Measurements from ENCODE around the gene CPED1.
A peak's percentile ranks its signal among the peaks of the same experiment; 100 is the strongest.

Gene CPED1

DNA sequence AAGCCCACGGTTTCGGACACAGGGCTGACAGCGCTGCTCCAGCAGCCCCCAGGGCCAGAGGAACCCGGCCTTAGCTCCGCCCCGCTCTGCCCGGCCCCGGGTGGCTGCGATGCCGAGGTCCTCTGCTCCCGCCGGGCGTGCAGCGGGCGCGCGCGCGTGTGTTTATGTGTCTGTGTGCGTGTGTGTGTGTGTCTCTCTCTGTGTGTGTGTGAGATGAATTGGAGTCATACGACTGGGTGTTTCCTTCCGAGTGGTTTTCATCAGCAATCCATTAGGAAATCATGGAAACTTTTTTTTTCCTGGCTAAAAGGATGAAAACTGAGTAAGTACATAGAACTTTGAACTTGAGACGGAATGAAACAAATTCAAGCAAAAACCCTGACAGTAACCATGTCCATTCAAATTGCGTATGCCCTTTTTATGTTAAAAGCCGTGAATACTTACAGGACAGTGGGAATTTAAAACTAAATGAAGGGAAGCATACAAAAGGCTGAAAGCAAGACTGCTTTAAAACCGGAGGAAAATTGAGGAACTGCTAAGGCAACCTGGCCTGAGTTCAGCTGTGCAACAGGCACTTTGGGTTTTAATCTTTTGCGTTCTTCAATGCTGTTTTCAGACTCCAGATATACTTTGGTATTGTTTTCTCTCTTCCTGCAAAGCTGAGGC lies at the start of gene CPED1:
TSS of gene CPED1 (plus strand) at position 121 of the 666 bp plus-strand sequence. CDS start 911 bp downstream, outside the sequence.
- peak in 40 of 51 donors; percentile 5 to 64 (median 33) for DNase-seq

DNA sequence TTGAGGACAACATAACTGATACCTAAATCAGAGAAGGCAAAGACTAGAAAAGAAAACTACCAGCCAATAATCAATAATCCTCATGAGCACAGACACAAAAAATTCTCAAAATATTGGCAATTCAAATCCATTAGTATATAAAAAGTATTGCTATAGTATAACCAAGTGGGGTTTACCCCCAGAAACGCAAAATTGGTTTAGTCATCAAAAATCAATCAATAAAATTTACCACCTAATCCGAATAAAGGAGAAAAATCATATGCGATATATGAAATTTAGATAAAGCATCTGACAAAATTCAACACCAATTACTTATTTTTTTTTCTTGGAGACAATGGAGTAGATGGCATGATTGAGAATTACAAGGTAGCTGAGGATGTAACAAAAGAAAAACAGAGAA lies 49.2 kb upstream of the CPED1 start:
- no peak for DNase-seq

DNA sequence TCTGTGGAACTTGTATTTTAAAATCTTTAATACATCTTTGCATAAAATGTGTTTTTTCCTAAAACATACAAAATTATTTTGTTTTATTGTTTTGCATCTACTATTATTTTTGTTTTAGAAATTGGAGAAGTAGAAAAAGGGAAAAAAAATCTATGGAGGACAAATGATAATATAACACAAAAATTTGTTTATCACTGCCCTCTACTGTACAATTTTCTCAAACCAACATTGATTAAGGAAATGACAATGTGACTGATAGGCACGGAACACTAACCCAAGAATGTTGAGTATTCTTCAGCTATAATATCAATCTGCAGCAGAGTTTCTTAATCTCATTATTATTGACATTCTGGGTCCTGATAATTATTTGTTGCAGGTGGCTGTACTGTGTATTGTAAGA lies 47.4 kb upstream of the CPED1 start:
- no peak for DNase-seq

GRCh38 chr7:120941856-120942255 lies 46.7 kb upstream of the CPED1 start:
- DNase-seq, result no peak

- DNase-seq, result no peak
Measured at GRCh38 chr7:120942861-120943260, 45.6 kb upstream of the CPED1 start.

DNA sequence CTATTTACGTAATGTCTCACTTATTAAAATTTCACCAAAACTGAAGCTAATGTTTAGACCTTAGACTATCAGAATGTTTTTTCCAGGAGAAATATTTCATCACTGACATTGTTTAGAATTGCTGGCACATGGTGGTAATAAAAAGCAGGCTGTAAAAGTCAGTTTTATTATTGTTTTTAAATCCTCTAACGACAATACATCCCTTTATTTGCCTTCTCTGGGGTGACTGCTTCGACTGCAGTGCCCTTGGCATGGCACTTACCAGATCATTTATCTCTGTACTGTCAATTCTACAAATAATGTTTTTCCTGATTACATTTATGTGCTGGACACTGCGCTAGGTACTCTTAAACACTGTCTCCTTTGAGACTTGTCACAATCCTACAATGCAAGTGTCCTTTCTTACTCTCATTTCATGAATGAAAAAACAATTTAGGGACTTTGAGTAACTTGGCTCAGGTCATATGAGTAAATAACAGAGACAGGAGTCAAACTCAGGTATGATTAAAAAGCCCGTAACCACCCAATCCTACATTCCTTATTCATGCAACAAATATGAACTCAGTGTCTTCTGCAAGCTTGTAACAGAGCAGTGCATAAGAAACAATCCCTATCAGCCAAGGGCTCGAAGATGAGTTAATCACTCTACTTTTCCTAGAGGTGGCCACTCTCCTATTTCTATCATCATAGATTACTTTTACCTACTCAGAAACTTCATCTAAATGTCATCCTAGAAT lies 43.5 kb upstream of the CPED1 start:
- DNase-seq, result no peak

GRCh38 chr7:120947980-120948379 lies 40.5 kb upstream of the CPED1 start:
- no peak for DNase-seq

GRCh38 chr7:120949393-120949911 lies 39.1 kb upstream of the CPED1 start:
- DNase-seq, result no peak

DNA sequence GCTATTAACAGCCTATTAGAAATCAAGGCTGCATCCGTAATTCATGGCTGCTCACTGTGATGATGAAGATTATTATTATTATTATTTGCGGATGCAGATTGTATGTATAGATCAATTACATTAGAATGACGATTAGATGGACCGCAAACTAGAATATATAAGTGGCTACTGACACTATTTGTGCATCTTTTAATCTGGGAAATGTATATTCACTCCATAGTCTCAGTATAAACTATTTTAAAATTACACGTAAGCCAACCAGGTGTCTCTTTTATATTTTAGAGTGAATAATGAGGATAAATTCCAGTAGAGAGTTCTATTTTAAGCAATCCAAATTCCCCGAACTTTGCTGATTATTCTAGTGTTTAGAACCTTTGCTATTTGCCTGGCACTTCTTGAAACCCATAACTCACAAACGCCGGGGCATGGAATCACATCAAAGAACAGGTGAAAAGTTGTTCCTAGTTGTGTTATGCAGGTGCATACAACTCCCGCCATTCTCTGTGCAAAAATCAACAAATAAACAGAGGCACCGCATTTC lies 38.4 kb upstream of the CPED1 start:
- DNase-seq, result no peak

DNA sequence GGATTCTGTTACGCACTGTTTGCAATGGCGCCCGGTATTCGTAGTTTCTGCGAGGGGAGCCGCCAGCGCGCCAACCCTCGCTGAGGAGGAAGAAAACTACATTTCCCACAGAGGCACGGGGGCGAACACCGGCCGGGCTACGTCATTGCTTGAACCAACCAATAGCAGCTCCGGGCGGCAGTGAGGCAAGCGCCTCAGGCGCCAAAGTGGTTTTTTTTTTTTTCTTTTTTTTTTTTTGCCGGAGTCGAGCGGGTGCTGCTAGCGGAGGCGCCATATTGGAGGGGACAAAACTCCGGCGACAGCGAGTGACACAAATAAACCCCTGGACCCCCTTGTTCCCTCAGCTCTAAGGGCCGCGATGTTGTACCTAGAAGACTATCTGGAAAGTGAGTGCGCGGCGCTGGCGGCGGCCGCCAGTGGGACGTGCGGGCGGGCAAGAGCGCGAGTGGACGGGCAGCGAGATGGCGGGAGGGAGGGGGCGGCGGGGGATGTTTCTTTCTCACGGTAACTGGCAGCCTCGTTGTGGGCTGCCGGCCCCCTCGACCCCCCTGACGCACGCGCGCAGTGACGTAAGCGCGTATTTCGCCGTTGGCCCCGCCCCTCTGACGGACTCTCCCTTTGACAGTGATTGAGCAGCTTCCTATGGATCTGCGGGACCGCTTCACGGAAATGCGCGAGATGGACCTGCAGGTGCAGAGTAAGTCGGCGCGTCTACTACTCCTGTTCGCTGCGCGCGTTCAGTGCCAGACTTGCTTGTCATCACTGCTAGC lies 37.8 kb upstream of the CPED1 start, which contains the start of gene ING3:
TSS of gene ING3 (plus strand) at position 239 of the 770 bp plus-strand sequence. CDS start at position 359, 120 bp downstream.
- DNase-seq, result peak; percentile 83 to 99 (median 97)

DNA sequence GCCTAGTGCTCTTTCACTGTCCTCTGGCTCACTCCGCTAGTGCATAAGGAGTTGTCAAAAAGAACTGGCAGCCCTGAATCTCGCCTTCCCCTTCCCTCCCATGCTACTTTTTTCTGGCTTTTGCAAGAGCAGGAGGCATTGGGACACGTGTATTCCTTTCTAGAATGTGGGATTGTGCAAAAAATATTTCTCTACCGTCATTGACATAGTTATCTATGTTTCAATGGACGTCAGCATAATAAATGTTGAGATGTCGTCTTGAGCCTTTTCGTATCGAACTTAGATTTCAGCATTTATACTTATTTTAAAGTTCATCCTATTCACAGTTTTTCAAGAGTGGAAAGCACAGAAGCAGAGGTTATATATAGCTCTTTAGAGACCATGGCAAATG lies 37.2 kb upstream of the CPED1 start:
- no peak for DNase-seq

DNA sequence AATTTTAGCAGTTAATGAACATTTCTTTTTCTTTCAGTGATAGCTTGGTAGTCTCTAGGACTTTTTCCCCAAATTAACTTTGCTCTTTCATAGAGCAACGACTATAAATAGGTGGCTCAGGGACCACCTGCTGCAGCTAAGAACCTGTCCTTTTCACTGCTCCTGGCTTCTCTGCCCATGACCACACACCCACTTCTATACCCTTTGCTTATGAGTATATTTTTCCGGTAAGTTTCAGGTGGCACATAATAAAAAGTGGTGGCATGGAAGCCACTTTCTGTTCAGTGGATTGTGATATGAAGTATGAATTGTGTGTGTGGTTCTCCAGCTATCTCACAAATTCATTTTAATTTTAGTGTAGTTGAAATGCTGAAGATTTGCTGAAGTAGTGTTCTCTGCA lies 36.7 kb upstream of the CPED1 start:
- no peak for DNase-seq

GRCh38 chr7:120955577-120956149 lies 32.8 kb upstream of the CPED1 start:
- no peak for DNase-seq

GRCh38 chr7:120959929-120960484 lies 28.5 kb upstream of the CPED1 start:
- no peak for DNase-seq

DNA sequence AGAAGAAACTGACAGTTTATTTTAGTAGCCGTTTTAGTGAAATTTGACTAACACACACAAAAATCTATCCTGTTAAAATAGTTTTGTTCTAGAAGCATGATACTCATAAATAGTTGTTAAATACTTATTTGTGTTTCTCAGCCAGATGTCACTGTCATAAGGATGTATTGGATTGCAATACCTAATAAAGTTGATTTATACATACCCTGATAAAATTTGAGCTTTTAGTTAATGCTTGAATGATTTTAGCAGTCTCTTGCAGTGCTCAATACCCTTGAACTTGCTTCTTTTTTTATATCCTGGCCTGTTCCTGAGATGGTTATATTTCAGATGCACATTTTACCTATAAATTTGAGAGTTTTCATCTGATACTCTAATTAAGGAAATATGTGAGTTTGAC lies 27.8 kb upstream of the CPED1 start:
- DNase-seq, result no peak

GRCh38 chr7:120961638-120962173 lies 26.8 kb upstream of the CPED1 start:
- DNase-seq, result no peak

DNA sequence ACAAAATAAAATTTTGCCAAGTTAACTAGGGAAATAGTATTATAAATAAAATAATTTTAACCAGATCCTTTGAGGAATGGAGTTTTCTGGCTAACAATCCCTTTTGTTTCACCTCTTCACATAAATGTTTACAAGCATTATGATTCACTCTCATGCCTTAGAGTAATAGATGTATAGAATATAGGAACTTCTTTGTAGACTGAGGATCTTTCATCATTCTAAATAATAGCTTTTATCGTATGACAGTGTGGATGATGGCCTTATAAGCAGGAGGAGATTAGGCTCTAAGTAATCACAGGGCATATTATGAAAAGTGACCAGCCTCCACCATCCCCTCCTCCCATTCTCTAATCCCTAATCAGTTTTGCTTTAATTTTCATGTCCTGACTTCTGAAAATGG lies 24.4 kb upstream of the CPED1 start:
- DNase-seq, result no peak

DNA sequence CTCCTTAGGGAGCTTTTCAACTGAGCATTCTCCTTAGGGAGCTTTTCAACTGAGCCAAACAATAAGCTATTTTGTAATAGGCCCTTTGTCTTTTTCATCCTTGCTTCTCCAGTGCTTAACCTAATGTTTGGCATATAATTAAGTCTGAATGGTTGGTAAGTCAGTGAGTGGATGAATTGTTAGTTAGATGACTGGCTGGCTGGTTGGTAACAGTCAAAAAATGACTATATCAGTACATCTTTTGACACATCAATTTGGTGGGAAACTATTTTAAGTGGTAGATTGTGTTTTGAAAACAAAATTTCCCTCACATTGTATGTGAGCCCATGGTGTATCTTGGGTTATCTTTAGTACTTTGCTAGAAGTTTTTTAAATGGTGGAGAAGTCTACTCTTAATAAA lies 21.6 kb upstream of the CPED1 start:
- no peak for DNase-seq

DNA sequence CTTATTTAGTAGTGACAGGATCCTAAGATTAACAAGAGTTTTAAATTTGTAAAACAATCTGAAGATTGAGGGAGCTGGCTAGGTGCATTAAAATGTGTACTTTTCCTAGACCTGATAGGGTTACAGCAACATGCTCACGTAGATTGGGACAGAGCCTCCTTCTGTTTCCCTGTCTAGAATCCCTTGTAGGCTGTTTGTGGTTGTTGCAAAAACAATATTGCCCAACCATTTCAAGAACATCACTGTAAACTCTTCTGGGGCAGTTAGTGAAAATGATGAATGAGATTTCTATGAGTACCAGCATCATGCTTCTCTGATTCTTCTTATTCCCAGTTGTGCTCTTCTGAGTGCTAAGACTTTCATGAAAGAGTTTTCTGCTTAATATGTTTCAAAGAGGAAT lies 14.7 kb upstream of the CPED1 start:
- no peak for DNase-seq

- no peak for DNase-seq
Measured at GRCh38 chr7:120979765-120980499, 8.6 kb upstream of the CPED1 start.

All from hypothalamus (tissue), 51 donors.